Activated gamma-delta T cell (primary cell): ENCODE measurements around the gene PDE11A.

Source experiments
- DNase-seq: peaks from one replicate; lab custom pipeline; 2025; lab: John Stamatoyannopoulos, UW

The PDE11A gene

GRCh38 chr2:177692783-177693269, 379.8 kb downstream of the PDE11A start:
- no peak for DNase-seq

GRCh38 chr2:177692042-177692782, 380.4 kb downstream of the PDE11A start:
- no peak for DNase-seq

GRCh38 chr2:177691177-177691576, 381.4 kb downstream of the PDE11A start:
- no peak for DNase-seq

- no peak for DNase-seq
These were observed 383.0 kb downstream of the PDE11A start for GRCh38 chr2:177689623-177690022.

- no peak for DNase-seq
These were observed 383.7 kb downstream of the PDE11A start for GRCh38 chr2:177688844-177689243.

GRCh38 chr2:177683661-177684069, 388.9 kb downstream of the PDE11A start:
- no peak for DNase-seq

GRCh38 chr2:177682836-177683660, 389.5 kb downstream of the PDE11A start:
- DNase-seq = no peak

- no peak for DNase-seq
These were observed 390.6 kb downstream of the PDE11A start for GRCh38 chr2:177682006-177682405.

- DNase-seq = no peak
These were observed 391.5 kb downstream of the PDE11A start for GRCh38 chr2:177680866-177681712.

GRCh38 chr2:177679611-177680605, 392.7 kb downstream of the PDE11A start:
- DNase-seq = no peak

- no peak for DNase-seq
These were observed 393.6 kb downstream of the PDE11A start for GRCh38 chr2:177678939-177679338.

- DNase-seq = no peak
These were observed 395.9 kb downstream of the PDE11A start for GRCh38 chr2:177676636-177677035.

GRCh38 chr2:177675825-177676224, 396.8 kb downstream of the PDE11A start:
- no peak for DNase-seq

GRCh38 chr2:177675350-177675821, 397.2 kb downstream of the PDE11A start:
- DNase-seq = no peak

GRCh38 chr2:177673602-177674595, 398.7 kb downstream of the PDE11A start:
- no peak for DNase-seq

- no peak for DNase-seq
These were observed 400.9 kb downstream of the PDE11A start for GRCh38 chr2:177671662-177672061.

GRCh38 chr2:177670791-177671535, 401.6 kb downstream of the PDE11A start:
- no peak for DNase-seq

- no peak for DNase-seq
These were observed 402.8 kb downstream of the PDE11A start for GRCh38 chr2:177669625-177670330.
